Neuronal stem cell (in vitro differentiated cells): ENCODE data around the gene PTGR1.

Experiments
- DNase-seq: peaks from one replicate; pipeline ENCODE4 v3.0.0-alpha.2; 2013; ENCODE audit warnings: low spot score
- H2AFZ ChIP-seq: one replicate; pipeline ENCODE4 v1.6.1; 2013; ENCODE audit warnings: mild to moderate bottlenecking, low read length, inconsistent platforms
- H2AK5ac ChIP-seq: 2 replicates; pipeline ENCODE4 v1.6.1; 2013; ENCODE audit warnings: low read depth, mild to moderate bottlenecking, inconsistent platforms, low read length, moderate library complexity, mixed read lengths
- H2BK120ac ChIP-seq: 2 replicates; pipeline ENCODE4 v1.6.1; 2013; ENCODE audit warnings: low read depth, mild to moderate bottlenecking, inconsistent platforms, low read length, moderate library complexity, mixed read lengths
- H2BK12ac ChIP-seq: one replicate; pipeline ENCODE4 v1.6.1; 2013; ENCODE audit warnings: low read length, inconsistent platforms
- H2BK15ac ChIP-seq: 2 replicates; pipeline ENCODE4 v1.6.1; 2013; ENCODE audit warnings: mild to moderate bottlenecking, low read length, inconsistent platforms, mixed read lengths
- H2BK5ac ChIP-seq: one replicate; pipeline ENCODE4 v1.6.1; 2013; ENCODE audit warnings: inconsistent platforms, mild to moderate bottlenecking, low read length, moderate library complexity
- H3K14ac ChIP-seq: one replicate; pipeline ENCODE4 v1.6.1; 2013; ENCODE audit warnings: low read length, inconsistent platforms
- H3K18ac ChIP-seq: 2 replicates; pipeline ENCODE4 v1.6.1; 2013; ENCODE audit warnings: low read length, inconsistent platforms
- H3K23ac ChIP-seq: 2 replicates; pipeline ENCODE4 v1.6.1; 2013; ENCODE audit warnings: low read depth, mild to moderate bottlenecking, mixed read lengths, low read length, inconsistent platforms; ENCODE audit not compliant: poor library complexity
- H3K27ac ChIP-seq: replicated peaks from 3 replicates; pipeline ENCODE4 v1.5.1; 2013; ENCODE audit warnings: low read length, inconsistent platforms
- H3K27me3 ChIP-seq, 3 experiments: 2 replicates each; pipeline ENCODE4 v1.6.1; 2013; ENCODE audit warnings: low read length in 3 of 3, mild to moderate bottlenecking in 2 of 3, inconsistent platforms in 1 of 3, low read depth in 1 of 3, mixed read lengths in 1 of 3, moderate library complexity in 1 of 3; ENCODE audit not compliant: control insufficient read depth in 3 of 3, insufficient read depth in 3 of 3
- H3K36me3 ChIP-seq, 2 donors: replicated peaks in 1 of 2; 2 replicates each; pipeline ENCODE4 v1.6.1; 2013; ENCODE audit warnings: low read length in 2 of 2; ENCODE audit not compliant: control insufficient read depth in 2 of 2, insufficient read depth in 2 of 2
- H3K4ac ChIP-seq: 2 replicates; pipeline ENCODE4 v1.6.1; 2013; ENCODE audit warnings: inconsistent platforms, mild to moderate bottlenecking, low read length, moderate library complexity
- H3K4me1 ChIP-seq, 2 donors: 1 replicate in 1 of 2; 2 replicates in 1 of 2; pipeline ENCODE4 v1.6.1; 2013; ENCODE audit warnings: low read length in 2 of 2, low read depth in 1 of 2; ENCODE audit not compliant: control insufficient read depth in 2 of 2, insufficient read depth in 1 of 2
- H3K4me2 ChIP-seq: one replicate; pipeline ENCODE4 v1.6.1; 2013; ENCODE audit warnings: mild to moderate bottlenecking, low read length, inconsistent platforms; ENCODE audit not compliant: insufficient read depth, poor library complexity, severe bottlenecking
- H3K4me3 ChIP-seq, 2 donors: 2 replicates each; pipeline ENCODE4 v1.5.1; 2013; ENCODE audit warnings: low read length in 2 of 2, mild to moderate bottlenecking in 2 of 2, inconsistent platforms in 1 of 2, moderate library complexity in 1 of 2
- H3K79me1 ChIP-seq: one replicate; pipeline ENCODE4 v1.6.1; 2013; ENCODE audit warnings: low read depth, mild to moderate bottlenecking, inconsistent platforms, low read length, moderate library complexity
- H3K9ac ChIP-seq: one replicate; pipeline ENCODE4 v1.6.1; 2013; ENCODE audit warnings: mild to moderate bottlenecking, low read depth, low read length, inconsistent platforms; ENCODE audit not compliant: poor library complexity
- H3K9me3 ChIP-seq, 2 donors: replicated peaks in 1 of 2; 2 replicates each; pipeline versions ENCODE3 to v1.6.1; 2013; ENCODE audit warnings: low read length in 2 of 2, mild to moderate bottlenecking in 2 of 2, inconsistent platforms in 1 of 2, low read depth in 1 of 2, mixed read lengths in 1 of 2, moderate library complexity in 1 of 2; ENCODE audit not compliant: control insufficient read depth in 2 of 2, insufficient read depth in 1 of 2
- H4K8ac ChIP-seq: one replicate; pipeline ENCODE4 v1.6.1; 2013; ENCODE audit warnings: low read depth, mild to moderate bottlenecking, inconsistent platforms, low read length, moderate library complexity
- H4K91ac ChIP-seq: one replicate; pipeline ENCODE4 v1.6.1; 2013; ENCODE audit warnings: low read length, low read depth, mild to moderate bottlenecking, inconsistent platforms; ENCODE audit not compliant: poor library complexity
- WGBS, 2 donors: extraction: QIAGEN DNeasy Blood & Tissue Kit; methylation state at CpG; one replicate each; pipeline ENCODE4 v1.1.7; 2013; ENCODE audit warnings: missing lambda C conversion rate in 2 of 2, mixed read lengths in 1 of 2; ENCODE audit not compliant: insufficient read length in 2 of 2, insufficient replicate concordance in 1 of 2; ENCODE audit errors: extremely low coverage in 2 of 2; 5-methylcytosine and 5-hydroxymethylcytosine counted together

PTGR1 gene

DNA sequence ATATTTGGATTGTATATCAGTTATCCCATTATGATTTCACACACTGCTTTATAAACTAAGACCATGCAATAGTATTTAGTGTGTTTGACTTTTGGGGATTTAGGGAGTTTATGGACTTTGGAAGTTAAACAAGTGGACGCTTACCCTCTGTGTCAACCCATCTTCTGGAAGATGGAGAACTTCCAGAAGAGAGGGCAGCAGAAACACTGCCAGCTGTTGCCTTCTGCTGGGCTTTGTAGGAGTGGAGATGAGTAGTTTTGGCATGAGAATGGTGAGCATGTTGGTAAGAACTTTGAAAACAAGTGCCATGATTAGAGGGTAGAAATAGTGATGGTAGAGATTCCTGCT is 33.9 kb upstream of the PTGR1 start:
- H4K91ac ChIP-seq, result no peak overlapping the region
- H3K18ac ChIP-seq, result no peak overlapping the region
- H3K79me1 ChIP-seq, result peaks cover 2% of the 10 kb centered on the region
- H2BK5ac ChIP-seq, result no peak overlapping the region
- no peak overlapping the region for H2AFZ ChIP-seq
- no peak overlapping the region for H2BK15ac ChIP-seq
- no peak overlapping the region for H3K4ac ChIP-seq
- no CpG with 5 or more reads among the region's 1 CpG for WGBS, 2 donors
- H2AK5ac ChIP-seq, result no peak overlapping the region
- DNase-seq, result no peak
- no peak overlapping the region for H3K14ac ChIP-seq
- H3K4me1 ChIP-seq, result peaks cover 0 to 6% of the 10 kb centered on the region in 2 donors
- H4K8ac ChIP-seq, result no peak overlapping the region
- no peak overlapping the region for H2BK120ac ChIP-seq
- H2BK12ac ChIP-seq, result no peak overlapping the region
- H3K23ac ChIP-seq, result no peak overlapping the region
- H3K4me3 ChIP-seq, result no peak overlapping the region
- H3K4me2 ChIP-seq, result no peak overlapping the region
- peaks cover 0 to 14% of the 10 kb centered on the region in 2 donors for H3K36me3 ChIP-seq
- H3K9ac ChIP-seq, result no peak overlapping the region
- H3K27ac ChIP-seq, result no peak overlapping the region
- H3K27me3 ChIP-seq, result no peaks in the 10 kb centered on the region
- no peaks in the 10 kb centered on the region for H3K9me3 ChIP-seq

DNA sequence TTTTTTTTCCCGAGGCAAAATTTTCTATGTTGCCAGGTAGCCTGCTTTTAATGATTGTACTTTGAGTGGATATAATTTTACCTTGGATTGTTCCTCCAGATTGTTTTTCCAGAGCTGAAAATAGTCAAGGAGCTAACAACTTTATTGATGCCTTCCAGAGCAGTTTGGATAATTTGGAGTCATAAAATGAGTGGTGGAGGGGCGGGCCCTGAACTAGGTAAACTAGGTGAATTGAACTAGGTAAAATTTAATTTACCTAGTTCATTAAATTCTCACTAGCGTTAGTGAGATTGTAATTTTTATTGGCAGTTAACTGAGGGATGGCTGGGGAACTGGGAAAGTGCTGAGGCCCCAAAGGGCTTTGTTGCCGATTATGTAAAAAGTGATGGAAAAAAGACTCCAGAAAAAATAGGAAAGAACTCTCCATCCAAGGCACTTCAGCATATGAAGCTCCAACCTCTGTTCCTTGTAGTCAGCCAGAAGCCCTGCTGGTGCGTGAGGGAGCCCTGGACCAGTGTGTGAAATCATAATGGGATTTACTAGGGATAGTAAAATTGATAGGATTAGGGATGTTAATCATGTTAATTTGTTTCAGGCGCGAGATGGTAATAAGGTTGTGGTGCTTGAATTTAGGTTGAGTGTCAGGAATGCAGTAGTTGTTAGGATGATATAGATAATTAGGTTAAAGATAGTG is 33.4 kb upstream of the PTGR1 start:
- WGBS, 2 donors, result no CpG with 5 or more reads among the region's 7 CpGs
- H3K9me3 ChIP-seq, result no peaks in the 10 kb centered on the region
- no peak overlapping the region for H2BK15ac ChIP-seq
- no peak overlapping the region for H3K4ac ChIP-seq
- H3K9ac ChIP-seq, result no peak overlapping the region
- H4K91ac ChIP-seq, result no peak overlapping the region
- no peak overlapping the region for H2AFZ ChIP-seq
- H3K27ac ChIP-seq, result no peak overlapping the region
- H3K4me1 ChIP-seq, result peaks cover 0 to 6% of the 10 kb centered on the region in 2 donors
- H3K4me2 ChIP-seq, result no peak overlapping the region
- no peaks in the 10 kb centered on the region for H3K27me3 ChIP-seq
- H3K79me1 ChIP-seq, result peaks cover 2% of the 10 kb centered on the region
- no peak overlapping the region for H2BK120ac ChIP-seq
- no peak overlapping the region for H2AK5ac ChIP-seq
- no peak overlapping the region for H3K18ac ChIP-seq
- H3K4me3 ChIP-seq, result peak overlapping the region in 1 of 2 donors; percentile 74
- no peak overlapping the region for H2BK12ac ChIP-seq
- DNase-seq, result no peak
- H3K36me3 ChIP-seq, result peaks cover 0 to 14% of the 10 kb centered on the region in 2 donors
- no peak overlapping the region for H2BK5ac ChIP-seq
- no peak overlapping the region for H3K14ac ChIP-seq
- no peak overlapping the region for H4K8ac ChIP-seq
- H3K23ac ChIP-seq, result no peak overlapping the region

DNA sequence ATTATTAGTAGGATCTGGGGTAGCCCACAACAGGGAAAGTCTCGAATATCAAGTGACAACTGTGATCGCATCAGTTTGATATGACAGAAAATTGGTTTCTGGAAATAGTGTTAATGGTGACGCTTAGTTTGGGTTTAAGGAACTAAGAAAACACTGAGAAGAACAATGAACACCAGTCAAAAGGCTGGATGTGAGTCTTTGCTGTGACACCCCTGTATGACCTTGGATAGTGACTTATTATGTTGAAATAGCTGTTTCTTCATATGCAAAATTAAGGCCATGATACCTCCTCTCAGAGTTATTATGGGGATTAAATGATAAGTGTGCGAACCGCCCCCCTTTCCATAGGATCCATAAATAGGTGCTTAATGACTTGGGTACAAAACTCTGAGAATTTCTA is 32.6 kb upstream of the PTGR1 start:
- Histone ChIP-seq H4K8ac (no peak overlapping the region), H2BK120ac (no peak overlapping the region), H2AK5ac (no peak overlapping the region), H3K9me3 (no peaks in the 10 kb centered on the region), H2BK12ac (no peak overlapping the region), H2BK5ac (no peak overlapping the region), H3K18ac (no peak overlapping the region), H3K4me1 (peaks cover 0 to 5% of the 10 kb centered on the region in 2 donors), H3K27ac (no peak overlapping the region), H4K91ac (no peak overlapping the region), H3K4me3 (peak overlapping the region; percentile 74 to 89), H3K36me3 (peaks cover 0 to 14% of the 10 kb centered on the region in 2 donors), H3K9ac (no peak overlapping the region), H3K4ac (no peak overlapping the region), H3K23ac (no peak overlapping the region), H3K4me2 (peak overlapping the region; percentile 64), H3K27me3 (no peaks in the 10 kb centered on the region), H2BK15ac (no peak overlapping the region), H2AFZ (peak overlapping the region; percentile 92), H3K79me1 (peaks cover 2% of the 10 kb centered on the region), H3K14ac (no peak overlapping the region)
- WGBS, 2 donors, result no CpG with 5 or more reads among the region's 5 CpGs
- DNase-seq, result no peak

DNA sequence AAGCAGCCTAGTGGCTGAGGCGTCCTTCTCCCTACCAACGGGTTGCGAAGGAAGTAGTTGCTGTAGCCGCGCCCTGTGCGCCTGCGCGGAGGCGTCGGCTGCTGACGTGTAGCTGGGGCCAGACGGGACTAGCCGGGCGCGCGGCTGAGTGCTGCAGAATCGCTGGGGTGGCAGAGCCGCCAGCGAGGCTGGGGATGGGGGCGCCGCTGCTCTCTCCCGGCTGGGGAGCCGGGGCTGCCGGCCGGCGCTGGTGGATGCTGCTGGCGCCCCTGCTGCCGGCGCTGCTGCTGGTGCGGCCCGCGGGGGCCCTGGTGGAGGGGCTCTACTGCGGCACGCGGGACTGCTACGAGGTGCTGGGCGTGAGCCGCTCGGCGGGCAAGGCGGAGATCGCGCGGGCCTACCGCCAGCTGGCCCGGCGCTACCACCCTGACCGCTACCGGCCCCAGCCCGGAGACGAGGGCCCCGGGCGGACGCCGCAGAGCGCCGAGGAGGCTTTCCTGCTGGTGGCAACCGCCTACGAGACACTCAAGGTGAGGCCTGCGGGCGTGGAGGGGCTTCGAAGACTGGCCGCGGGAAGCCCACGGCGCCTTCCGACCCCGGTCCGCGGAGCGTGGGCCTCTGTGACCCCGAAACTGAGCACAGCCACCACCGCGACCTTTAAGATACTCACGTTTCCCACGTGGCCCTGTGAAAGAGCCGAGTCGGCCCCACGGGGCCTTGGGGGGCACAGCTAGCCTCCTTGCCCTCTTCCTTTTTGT is 31.9 kb upstream of the PTGR1 start, which contains the start of gene DNAJC25:
DNAJC25 (plus strand) TSS at position 121 of the 758 bp plus-strand sequence; CDS start at position 195, 74 bp downstream.
- peak; percentile 97 for DNase-seq
- no CpG with 5 or more reads among the region's 79 CpGs for WGBS, 2 donors
- H3K27ac ChIP-seq, result peak within 1 kb of the TSS; percentile 58

More for the DNA sequence above, 31.9 kb upstream of the PTGR1 start, which contains the start of gene DNAJC25:
- Histone ChIP-seq H2AK5ac (peak within 1 kb of the TSS; percentile 36), H2AFZ (peak within 1 kb of the TSS; percentile 95), H2BK5ac (peak within 1 kb of the TSS; percentile 83), H2BK120ac (no peak within 1 kb of the TSS), H3K14ac (peak within 1 kb of the TSS; percentile 91), H4K8ac (peak within 1 kb of the TSS; percentile 67), H3K9ac (peak within 1 kb of the TSS; percentile 93), H3K4me1 (peaks cover 0 to 5% of the 10 kb centered on the region in 2 donors), H3K23ac (peak within 1 kb of the TSS; percentile 98), H3K9me3 (no peaks in the 10 kb centered on the region), H3K4me3 (peak within 1 kb of the TSS; percentile 74 to 89), H4K91ac (no peak within 1 kb of the TSS), H3K27me3 (no peaks in the 10 kb centered on the region), H3K4ac (no peak within 1 kb of the TSS), H3K4me2 (peak within 1 kb of the TSS; percentile 83), H3K18ac (peak within 1 kb of the TSS; percentile 93), H3K36me3 (peaks cover 0 to 14% of the 10 kb centered on the region in 2 donors), H2BK15ac (peak within 1 kb of the TSS; percentile 19), H2BK12ac (no peak within 1 kb of the TSS), H3K79me1 (peaks cover 2% of the 10 kb centered on the region)
